HUES64 (cell line): ENCODE results near the gene OR6C68. TPM values are rescaled to one million over a fixed set of nuclear protein-coding genes. Genes with fewer than 3 reads are reported as not detected.
"Not testable (repeated sequence)": the region's sequence is repeated elsewhere in the genome, so short reads cannot be mapped to it uniquely, and the experiment has no call there.

ENCODE experiments used
- H3K27ac ChIP-seq: 2 replicates; pipeline ENCODE4 v1.7.0; 2013; ENCODE audit warnings: low read depth, low read length, inconsistent platforms
- H3K27me3 ChIP-seq: 2 replicates; pipeline ENCODE4 v1.6.1; 2013; ENCODE audit warnings: mild to moderate bottlenecking, low read length; ENCODE audit not compliant: insufficient read depth
- H3K36me3 ChIP-seq: 2 replicates; pipeline ENCODE4 v1.6.1; 2013; ENCODE audit warnings: mild to moderate bottlenecking, low read length; ENCODE audit not compliant: insufficient read depth
- H3K4me1 ChIP-seq: 2 replicates; pipeline ENCODE4 v1.6.1; 2013; ENCODE audit warnings: mild to moderate bottlenecking, low read length, moderate library complexity; ENCODE audit not compliant: insufficient read depth
- H3K4me3 ChIP-seq: 2 replicates; pipeline ENCODE4 v1.5.1; 2013; ENCODE audit warnings: mild to moderate bottlenecking, low read length, moderate library complexity
- H3K9ac ChIP-seq: 2 replicates; pipeline ENCODE4 v1.6.1; 2013; ENCODE audit warnings: mild to moderate bottlenecking, low read depth, low read length
- H3K9me3 ChIP-seq: 2 replicates; pipeline ENCODE4 v1.6.1; 2013; ENCODE audit warnings: low read depth, low read length; ENCODE audit not compliant: insufficient read depth
- WGBS: fragments of 150-250, 120-280 bp; methylation state at CpG from one replicate; pipeline ENCODE4 v1.1.7; 2013; ENCODE audit warnings: missing lambda C conversion rate; 5-methylcytosine and 5-hydroxymethylcytosine counted together
- polyA plus RNA-seq, 2 experiments: library from polyadenylated mRNA; stranded (reverse); fragments of 50-300 nt; gene quantifications; one replicate each; pipeline ENCODE4 v1.2.3, GENCODE V29; 2013

OR6C68 gene
- not detected for polyA plus RNA-seq (2013, experiment 1 of 2)
- not detected for polyA plus RNA-seq (2013, experiment 2 of 2)

DNA sequence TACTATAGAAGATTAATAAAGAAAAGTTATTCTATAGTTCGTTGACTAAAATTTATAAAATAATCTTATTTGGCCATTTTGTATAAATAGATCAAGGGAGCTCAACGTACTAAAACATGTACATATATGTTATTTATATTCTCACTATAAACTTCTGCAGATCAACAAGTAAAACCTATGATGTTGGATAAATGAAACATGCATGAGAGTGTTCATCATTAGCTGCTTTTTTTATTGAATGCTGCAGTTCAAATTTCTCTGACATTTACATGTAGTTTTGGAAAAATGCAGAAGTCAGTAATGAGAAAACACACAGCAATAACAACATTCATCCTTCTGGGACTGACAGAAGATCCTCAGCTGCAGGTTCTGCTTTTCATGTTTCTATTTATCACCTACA, at the start of gene OR6C68:
Gene OR6C68 (plus strand): TSS at position 301 of the 400 bp plus-strand sequence. CDS start 0 bp downstream, at position 301.
- WGBS = no CpG with 5 or more reads among the region's 2 CpGs
- H3K4me1 ChIP-seq = no peaks in the 10 kb centered on the region
- H3K27me3 ChIP-seq = no peaks in the 10 kb centered on the region
- no peaks in the 10 kb centered on the region for H3K9me3 ChIP-seq
- H3K36me3 ChIP-seq = no peaks in the 10 kb centered on the region
- no peak within 1 kb of the TSS for H3K27ac ChIP-seq
- H3K4me3 ChIP-seq = no peak within 1 kb of the TSS
- H3K9ac ChIP-seq = no peak within 1 kb of the TSS

- WGBS = 93% methylated on average over 2 of the region's 2 CpGs
- no peaks in the 10 kb centered on the region for H3K36me3 ChIP-seq
Observed at GRCh38 chr12:55443776-55444175, 48.4 kb upstream of the OR6C68 start, which contains the start of gene OR6C2. Gene OR6C2 (plus strand): TSS chr12:55444076. CDS start chr12:55452214, 8,138 bp downstream.

GRCh38 chr12:55445357-55445756, 46.8 kb upstream of the OR6C68 start:
- no peaks in the 10 kb centered on the region for H3K4me1 ChIP-seq
- peaks cover 6% of the 10 kb centered on the region; the same call in 1 of the 2 replicates for H3K9me3 ChIP-seq
- H3K4me3 ChIP-seq = no peak overlapping the region
- H3K36me3 ChIP-seq = no peaks in the 10 kb centered on the region
- no peaks in the 10 kb centered on the region for H3K27me3 ChIP-seq
- H3K27ac ChIP-seq = no peak overlapping the region
- H3K9ac ChIP-seq = no peak overlapping the region
- no CpG with 5 or more reads among the region's 1 CpG for WGBS

More at GRCh38 chr12:55443776-55444175, 48.4 kb upstream of the OR6C68 start, which contains the start of gene OR6C2:
- no peaks in the 10 kb centered on the region for H3K27me3 ChIP-seq
- H3K4me3 ChIP-seq = no peak within 1 kb of the TSS
- H3K9me3 ChIP-seq = peaks cover 10% of the 10 kb centered on the region; the same call in 1 of the 2 replicates
- H3K9ac ChIP-seq = no peak within 1 kb of the TSS
- no peaks in the 10 kb centered on the region for H3K4me1 ChIP-seq
- no peak within 1 kb of the TSS for H3K27ac ChIP-seq

- Histone ChIP-seq H3K27ac (no peak overlapping the region), H3K27me3 (no peaks in the 10 kb centered on the region), H3K9me3 (no peaks in the 10 kb centered on the region), H3K9ac (no peak overlapping the region), H3K4me3 (no peak overlapping the region), H3K4me1 (no peaks in the 10 kb centered on the region), H3K36me3 (no peaks in the 10 kb centered on the region)
- 92% methylated on average over 5 of the region's 5 CpGs for WGBS
Observed at GRCh38 chr12:55446326-55446725, 45.9 kb upstream of the OR6C68 start.

DNA sequence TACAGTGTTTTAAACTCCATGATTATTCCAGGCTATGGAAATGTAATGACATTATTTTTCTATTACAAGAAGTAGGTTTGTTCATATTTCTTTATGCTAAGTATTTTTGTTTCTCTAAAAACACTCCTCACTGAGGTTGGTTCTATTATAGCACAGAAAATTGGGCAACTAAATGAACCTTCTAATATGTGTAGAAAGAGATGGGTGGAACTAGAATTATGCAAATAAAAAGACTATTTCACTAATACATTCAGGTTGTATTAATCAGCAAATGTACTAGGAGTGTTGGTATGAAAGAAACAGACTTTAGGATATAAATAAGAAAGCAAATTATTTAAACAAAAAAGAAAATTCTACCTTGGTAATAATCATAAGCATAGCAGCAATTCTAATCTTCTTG, 43.4 kb upstream of the OR6C68 start:
- no peak overlapping the region for H3K4me3 ChIP-seq

DNA sequence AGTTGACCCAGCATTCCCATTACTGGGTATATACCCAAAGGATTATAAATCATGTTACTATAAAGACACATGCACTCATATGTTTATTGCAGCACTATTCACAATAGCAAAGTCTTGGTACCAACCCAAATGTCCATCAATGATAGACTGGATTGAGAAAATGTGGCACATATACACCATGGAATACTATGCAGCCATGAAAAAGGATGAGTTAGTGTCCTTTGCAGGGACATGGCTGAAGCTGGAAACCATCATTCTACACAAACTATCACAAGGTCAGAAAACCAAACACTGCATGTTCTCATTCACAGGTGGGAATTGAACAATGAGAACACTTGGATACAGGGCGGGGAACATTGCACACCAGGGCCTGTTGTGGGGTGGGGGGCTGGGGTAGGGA, 27.3 kb upstream of the OR6C68 start:
- not testable (repeated sequence) for H3K27ac ChIP-seq, H3K9ac ChIP-seq, H3K9me3 ChIP-seq, H3K27me3 ChIP-seq, H3K4me1 ChIP-seq, H3K36me3 ChIP-seq, H3K4me3 ChIP-seq
- WGBS = 100% methylated on average over 1 of the region's 1 CpG

More for the DNA sequence above, 43.4 kb upstream of the OR6C68 start:
- Histone ChIP-seq H3K27me3 (no peaks in the 10 kb centered on the region), H3K27ac (no peak overlapping the region), H3K9me3 (no peaks in the 10 kb centered on the region), H3K9ac (no peak overlapping the region), H3K36me3 (no peaks in the 10 kb centered on the region), H3K4me1 (no peaks in the 10 kb centered on the region)

DNA sequence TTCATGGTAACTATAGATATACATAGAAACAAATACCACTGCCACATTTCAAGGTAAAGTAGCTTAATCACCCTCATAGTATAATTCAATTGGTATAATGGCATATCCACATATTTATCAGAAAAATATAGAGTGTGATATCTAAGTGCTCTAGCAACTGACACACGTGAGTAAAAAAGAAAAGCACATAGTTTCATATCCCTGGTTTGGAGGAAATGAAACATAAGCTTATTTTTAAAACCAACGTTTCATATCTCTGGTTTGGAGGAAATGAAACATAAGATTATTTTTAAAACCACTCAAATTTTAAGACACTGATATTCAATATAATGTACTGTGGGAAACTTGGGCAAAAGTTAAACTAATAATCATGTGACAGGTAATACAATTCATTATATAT, 24.3 kb upstream of the OR6C68 start:
- H3K9me3 ChIP-seq = no peaks in the 10 kb centered on the region
- WGBS = no CpG with 5 or more reads among the region's 2 CpGs
- H3K9ac ChIP-seq = no peak overlapping the region
- H3K27me3 ChIP-seq = no peaks in the 10 kb centered on the region
- peaks cover 8% of the 10 kb centered on the region for H3K4me1 ChIP-seq
- H3K27ac ChIP-seq = no peak overlapping the region
- no peaks in the 10 kb centered on the region for H3K36me3 ChIP-seq
- no peak overlapping the region for H3K4me3 ChIP-seq

DNA sequence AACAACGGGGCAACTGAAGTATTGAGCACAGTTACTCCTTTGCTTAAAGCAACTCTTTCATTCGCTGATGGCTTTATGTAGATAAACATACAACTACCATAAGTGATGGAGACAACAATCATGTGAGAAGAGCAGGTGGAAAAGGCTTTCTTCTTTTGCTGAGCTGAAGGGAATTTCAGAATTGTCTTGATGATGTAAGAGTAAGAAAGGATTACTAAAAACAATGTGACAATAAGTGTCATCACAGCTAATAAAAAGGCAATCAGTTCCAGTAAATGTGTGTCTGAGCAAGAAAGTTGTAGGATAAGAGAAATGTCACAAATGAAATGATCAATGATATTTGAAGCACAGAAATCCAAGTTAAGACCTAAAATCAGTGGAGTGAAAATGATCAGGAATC, 22.9 kb upstream of the OR6C68 start:
- Histone ChIP-seq H3K27ac (no peak overlapping the region), H3K9me3 (no peaks in the 10 kb centered on the region), H3K27me3 (no peaks in the 10 kb centered on the region), H3K4me1 (peaks cover 8% of the 10 kb centered on the region), H3K9ac (no peak overlapping the region), H3K36me3 (no peaks in the 10 kb centered on the region), H3K4me3 (no peak overlapping the region)
- 77% methylated on average over 2 of the region's 2 CpGs for WGBS

- 68% methylated on average over 2 of the region's 3 CpGs for WGBS
- Histone ChIP-seq H3K4me1 (peaks cover 8% of the 10 kb centered on the region), H3K9ac (no peak within 1 kb of the TSS), H3K36me3 (no peaks in the 10 kb centered on the region), H3K4me3 (no peak within 1 kb of the TSS), H3K9me3 (no peaks in the 10 kb centered on the region), H3K27me3 (no peaks in the 10 kb centered on the region), H3K27ac (no peak within 1 kb of the TSS)
Observed at GRCh38 chr12:55470088-55470829, 21.9 kb upstream of the OR6C68 start, which contains the start of gene OR6C70. Gene OR6C70 (minus strand): TSS chr12:55470138. CDS start chr12:55470138, 0 bp downstream.

GRCh38 chr12:55472264-55472663, 19.9 kb upstream of the OR6C68 start:
- no peak overlapping the region for H3K9ac ChIP-seq
- no CpG with 5 or more reads among the region's 1 CpG for WGBS
- no peak overlapping the region for H3K4me3 ChIP-seq
- no peak overlapping the region for H3K27ac ChIP-seq
- H3K27me3 ChIP-seq = no peaks in the 10 kb centered on the region
- H3K36me3 ChIP-seq = no peaks in the 10 kb centered on the region
- H3K9me3 ChIP-seq = no peaks in the 10 kb centered on the region
- H3K4me1 ChIP-seq = peaks cover 8% of the 10 kb centered on the region

GRCh38 chr12:55479136-55479535, 13.0 kb upstream of the OR6C68 start:
- not testable (repeated sequence) for H3K4me3 ChIP-seq, H3K27ac ChIP-seq, H3K27me3 ChIP-seq, H3K9ac ChIP-seq, H3K4me1 ChIP-seq, H3K36me3 ChIP-seq, H3K9me3 ChIP-seq
- WGBS = 95% methylated on average over 29 of the region's 29 CpGs
